IMR-90 (cell line): ENCODE data around the gene CABP7. TPM values are rescaled to one million over a fixed set of nuclear protein-coding genes. Genes with fewer than 3 reads are reported as not detected.

Experiments
- ATAC-seq: fragments of 200-7000 bp; cut with Tn5 transposase; 2 replicates; pipeline ENCODE4 v1.9.1; 2020; ENCODE audit warnings: low read depth, mild to moderate bottlenecking, moderate library complexity
- BruUV-seq: library from RNA; stranded (reverse); fragments of 400-500 nt; replicated peaks from 2 replicates; lab custom pipeline; 2021; lab: Mats Ljungman, UMichigan
- CTCF ChIA-PET: fragments of 300-600 bp; formaldehyde crosslinking; extraction: SDS; loops from one replicate; lab custom pipeline; 2021; ENCODE audit warnings: antibody characterized with exemption; lab: Yijun Ruan, JAX
- POLR2A ChIA-PET: fragments of 300-600 bp; sonication (Branson Sonifier 250); formaldehyde crosslinking; loops from one replicate; lab custom pipeline; 2022; ENCODE audit warnings: antibody characterized with exemption; ENCODE audit not compliant: unreplicated experiment; lab: Charles Lee
- DNase-seq: peaks from one replicate; pipeline ENCODE4 v3.0.0; 2013
- H2AFZ ChIP-seq: replicated peaks from 2 replicates; pipeline ENCODE3; 2013; ENCODE audit warnings: low read length, mild to moderate bottlenecking; ENCODE audit not compliant: poor library complexity
- H2AK5ac ChIP-seq: 2 replicates; pipeline ENCODE4 v1.6.1; 2013; ENCODE audit warnings: low read depth, low read length, inconsistent platforms
- H2AK9ac ChIP-seq: replicated peaks from 2 replicates; pipeline ENCODE3; 2013; ENCODE audit warnings: mild to moderate bottlenecking, low read depth, low read length, moderate library complexity; ENCODE audit not compliant: poor library complexity
- H2BK120ac ChIP-seq: 2 replicates; pipeline ENCODE4 v1.6.1; 2013; ENCODE audit warnings: low read depth, low read length, inconsistent platforms
- H2BK15ac ChIP-seq: 3 replicates; pipeline ENCODE4 v1.6.1; 2013; ENCODE audit warnings: low read depth, low read length, inconsistent platforms
- H2BK20ac ChIP-seq: 2 replicates; pipeline ENCODE4 v1.6.1; 2013; ENCODE audit warnings: low read depth, mild to moderate bottlenecking, inconsistent platforms, low read length, moderate library complexity
- H2BK5ac ChIP-seq: 2 replicates; pipeline ENCODE4 v1.6.1; 2013; ENCODE audit warnings: mild to moderate bottlenecking, low read depth, low read length, inconsistent platforms; ENCODE audit not compliant: poor library complexity, severe bottlenecking
- H3K14ac ChIP-seq: replicated peaks from 2 replicates; pipeline ENCODE4 v1.6.1; 2013; ENCODE audit warnings: low read depth, low read length, inconsistent platforms
- H3K18ac ChIP-seq: 2 replicates; pipeline ENCODE4 v1.6.1; 2013; ENCODE audit warnings: low read depth, low read length, control low read depth
- H3K23ac ChIP-seq: 2 replicates; pipeline ENCODE4 v1.6.1; 2013; ENCODE audit warnings: low read depth, low read length, inconsistent platforms
- H3K27ac ChIP-seq: 2 replicates; pipeline ENCODE4 v1.5.1; 2013; ENCODE audit warnings: mild to moderate bottlenecking, control low read depth, low read length; ENCODE audit not compliant: insufficient read depth
- H3K27me3 ChIP-seq: 2 replicates; pipeline ENCODE4 v1.6.1; 2013; ENCODE audit warnings: low read length; ENCODE audit not compliant: control insufficient read depth, insufficient read depth
- H3K36me3 ChIP-seq: 2 replicates; pipeline ENCODE4 v1.6.1; 2013; ENCODE audit warnings: low read length, mixed read lengths; ENCODE audit not compliant: control insufficient read depth, insufficient read depth
- H3K4ac ChIP-seq: 2 replicates; pipeline ENCODE4 v1.6.1; 2013; ENCODE audit warnings: low read depth, low read length, inconsistent platforms
- H3K4me1 ChIP-seq: 2 replicates; pipeline ENCODE4 v1.6.1; 2013; ENCODE audit warnings: low read length, mixed read lengths; ENCODE audit not compliant: control insufficient read depth, insufficient read depth
- H3K4me2 ChIP-seq: 2 replicates; pipeline ENCODE4 v1.6.1; 2013; ENCODE audit warnings: low read depth, mild to moderate bottlenecking, control low read depth, low read length, moderate library complexity
- H3K4me3 ChIP-seq: 2 replicates; pipeline ENCODE4 v1.5.1; 2013; ENCODE audit warnings: low read depth, mild to moderate bottlenecking, control low read depth, low read length, moderate library complexity; ENCODE audit not compliant: insufficient read depth
- H3K56ac ChIP-seq: 2 replicates; pipeline ENCODE4 v1.6.1; 2013; ENCODE audit warnings: low read length, inconsistent platforms; ENCODE audit not compliant: insufficient read depth; ENCODE audit errors: extremely low read depth
- H3K79me1 ChIP-seq, 2 experiments: 2 replicates each; pipeline ENCODE4 v1.6.1; 2013; ENCODE audit warnings: low read length in 2 of 2, inconsistent platforms in 1 of 2, low read depth in 1 of 2
- H3K9ac ChIP-seq: 2 replicates; pipeline ENCODE4 v1.6.1; 2013; ENCODE audit warnings: low read depth, low read length, control low read depth
- H3K9me1 ChIP-seq: 2 replicates; pipeline ENCODE4 v1.6.1; 2013; ENCODE audit warnings: low read length, inconsistent platforms; ENCODE audit not compliant: insufficient read depth
- H3K9me3 ChIP-seq: 2 replicates; pipeline ENCODE4 v1.6.1; 2013; ENCODE audit warnings: low read length; ENCODE audit not compliant: control insufficient read depth, insufficient read depth
- H4K20me1 ChIP-seq: 2 replicates; pipeline ENCODE4 v1.6.1; 2013; ENCODE audit warnings: low read length, inconsistent platforms; ENCODE audit not compliant: insufficient read depth
- H4K5ac ChIP-seq: 2 replicates; pipeline ENCODE4 v1.6.1; 2013; ENCODE audit warnings: mild to moderate bottlenecking, low read depth, low read length, control low read depth
- H4K8ac ChIP-seq, 2 experiments: 2 replicates each; pipeline ENCODE4 v1.6.1; 2013; ENCODE audit warnings: low read depth in 2 of 2, low read length in 2 of 2, control low read depth in 1 of 2, inconsistent platforms in 1 of 2
- H4K91ac ChIP-seq: 2 replicates; pipeline ENCODE4 v1.6.1; 2013; ENCODE audit warnings: low read depth, low read length, inconsistent platforms; ENCODE audit not compliant: insufficient read depth
- CHD1 ChIP-seq: IDR thresholded peaks from 2 replicates; pipeline ENCODE4 v1.6.1; 2012; ENCODE audit warnings: low read depth, low read length, improper control_type of control experiment
- CTCF ChIP-seq: conservative IDR thresholded peaks from 2 replicates; pipeline ENCODE4 v1.5.1; 2012; ENCODE audit warnings: mild to moderate bottlenecking, low read depth, low read length, improper control_type of control experiment
- FOS ChIP-seq: fragments of 150-350 bp; IDR thresholded peaks from 2 replicates; pipeline ENCODE4 v1.6.1; 2016; ENCODE audit warnings: low read depth, low read length
- MAFK ChIP-seq: IDR thresholded peaks from 2 replicates; pipeline ENCODE4 v1.6.1; 2012; ENCODE audit warnings: low read depth, low read length, improper control_type of control experiment
- MAZ ChIP-seq: IDR thresholded peaks from 2 replicates; pipeline ENCODE4 v1.6.1; 2012; ENCODE audit warnings: low read depth, mild to moderate bottlenecking, low read length, improper control_type of control experiment, moderate library complexity, borderline replicate concordance
- POLR2A ChIP-seq: IDR thresholded peaks from 2 replicates; pipeline ENCODE4 v1.6.1; 2012; ENCODE audit warnings: mild to moderate bottlenecking, low read depth, low read length
- RCOR1 ChIP-seq: IDR thresholded peaks from 2 replicates; pipeline ENCODE4 v1.6.1; 2012; ENCODE audit warnings: mild to moderate bottlenecking, low read length, improper control_type of control experiment; ENCODE audit not compliant: insufficient replicate concordance
- WGBS, 2 experiments: methylation state at CpG; one replicate each; pipeline versions ENCODE4 v1.1.5 to v1.1.7; 2013; ENCODE audit warnings: missing lambda C conversion rate in 2 of 2; ENCODE audit not compliant: insufficient read length in 1 of 2; ENCODE audit errors: extremely low coverage in 2 of 2; 5-methylcytosine and 5-hydroxymethylcytosine counted together
- dilution Hi-C: fragments of 300-500 bp; cut with HindIII; formaldehyde crosslinking; loops from one replicate; pipeline ENCODE4 v1.14.3; 2018; ENCODE audit warnings: low sequenced_read_pairs; ENCODE audit not compliant: unreplicated experiment
- in situ Hi-C: fragments of 300-500 bp; cut with MboI; formaldehyde crosslinking; loops from 3 replicates; pipeline ENCODE4 v1.14.3; 2019; ENCODE audit warnings: low sequenced_read_pairs, inconsistent platforms, mixed read lengths
- intact Hi-C: fragments of 100-400 bp; cut with micrococcal nuclease; formaldehyde crosslinking; loops from 2 replicates; pipeline ENCODE4 v1.10.0; 2022
- polyA plus RNA-seq, 3 experiments: library from polyadenylated mRNA; depleted of rRNA; stranded (reverse); fragments of >200 nt; gene quantifications; 2 replicates each; pipeline ENCODE4 v1.2.3, GENCODE V29; 2012; ENCODE audit warnings: low replicate concordance in 1 of 3
- total RNA-seq: library from RNA; depleted of rRNA; stranded (reverse); fragments of >200 nt; gene quantifications from 2 replicates; pipeline ENCODE4 v1.2.3, GENCODE V29; 2012

CABP7 gene
- total and polyA plus RNA-seq, 2 of the 4 experiments (the other 2 are of a cell fraction): under 0.01 to 0.03 TPM

- Histone ChIP-seq H3K9me3 (no peaks in the 10 kb centered on the region), H2BK15ac (no peak overlapping the region), H3K4me1 (no peaks in the 10 kb centered on the region; the same call in 1 of the 2 replicates), H3K27me3 (peaks cover 38% of the 10 kb centered on the region), H3K27ac (no peak overlapping the region), H2BK5ac (no peak overlapping the region), H3K14ac (no peak overlapping the region), H2AFZ (peak overlapping the region; percentile 9), H2AK9ac (peak overlapping the region; percentile 82), H3K4me2 (no peak overlapping the region; the same call in 1 of the 2 replicates), H4K8ac (no peak overlapping the region), H3K18ac (no peak overlapping the region), H3K4me3 (no peak overlapping the region), H2AK5ac (no peak overlapping the region), H3K36me3 (peaks cover 2% of the 10 kb centered on the region; the same call in 1 of the 2 replicates), H3K9me1 (no peaks in the 10 kb centered on the region), H3K79me1 (no peaks in the 10 kb centered on the region), H4K5ac (no peak overlapping the region), H3K9ac (no peak overlapping the region), H3K56ac (no peak overlapping the region), H2BK20ac (no peak overlapping the region), H4K20me1 (peaks cover under 1% of the 10 kb centered on the region; the same call in 1 of the 2 replicates), H4K91ac (no peak overlapping the region), H2BK120ac (no peak overlapping the region), H3K23ac (no peak overlapping the region), H3K4ac (no peak overlapping the region)
- ATAC-seq (peak; percentile 10; the same call in 1 of the 2 replicates), DNase-seq (no peak)
- TF ChIP-seq POLR2A (no peak), RCOR1 (no peak), CHD1 (no peak), CTCF (no peak), FOS (no peak), MAZ (no peak), MAFK (no peak)
- dilution Hi-C loops: no loop called here
- BruUV-seq: no TSS peak
- POLR2A ChIA-PET: no interaction called here
- in situ Hi-C loops: no loop called here
- CTCF ChIA-PET: no interaction called here
- intact Hi-C loops: no loop called here
- WGBS, 2 experiments: 20% methylated on average over 1 of the region's 15 CpGs; no CpG with 5 or more reads in 1 of the 2 experiments
Measured at GRCh38 chr22:29726512-29727130, 6.8 kb downstream of the CABP7 start.
